Fibroblast of lung (primary cell): ENCODE measurements around the gene SLC25A51.

ENCODE experiments used
- EZH2 ChIP-seq: IDR thresholded peaks from 2 replicates; pipeline ENCODE4 v1.5.1; 2012; ENCODE audit warnings: low read length, control low read depth, mild to moderate bottlenecking; ENCODE audit errors: missing control alignments
- TF ChIP-seq, protein P1 (sequence below), 2 donors: IDR thresholded peaks in 1 of 2; conservative IDR thresholded peaks in 1 of 2; 1 replicate in 1 of 2; 2 replicates in 1 of 2; pipeline ENCODE4 v1.5.1; 2011 to 2012; ENCODE audit warnings: low read length in 2 of 2, control low read depth in 1 of 2, inconsistent platforms in 1 of 2, low read depth in 1 of 2, mild to moderate bottlenecking in 1 of 2

DNA sequence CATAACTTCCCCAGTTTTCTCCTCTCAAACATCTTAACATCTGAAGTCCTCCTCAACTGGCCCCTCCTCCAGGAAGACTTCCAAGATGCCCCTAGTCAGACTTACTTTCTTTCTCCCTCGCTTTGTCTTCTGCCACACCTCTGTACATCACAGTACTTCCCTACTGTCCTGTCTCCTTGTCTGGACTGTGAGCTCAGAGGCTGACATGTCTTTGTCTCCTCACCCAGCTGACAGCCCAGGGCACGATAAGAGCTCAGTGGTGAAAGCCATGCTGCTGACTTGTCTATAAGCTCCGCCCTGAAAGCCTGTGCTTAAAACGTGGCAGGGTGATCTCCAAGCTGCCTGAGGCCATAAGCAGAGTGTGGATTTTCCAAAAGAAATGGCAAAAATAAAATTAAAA, 33.0 kb upstream of the SLC25A51 start:
- TF ChIP-seq, protein P1, sequence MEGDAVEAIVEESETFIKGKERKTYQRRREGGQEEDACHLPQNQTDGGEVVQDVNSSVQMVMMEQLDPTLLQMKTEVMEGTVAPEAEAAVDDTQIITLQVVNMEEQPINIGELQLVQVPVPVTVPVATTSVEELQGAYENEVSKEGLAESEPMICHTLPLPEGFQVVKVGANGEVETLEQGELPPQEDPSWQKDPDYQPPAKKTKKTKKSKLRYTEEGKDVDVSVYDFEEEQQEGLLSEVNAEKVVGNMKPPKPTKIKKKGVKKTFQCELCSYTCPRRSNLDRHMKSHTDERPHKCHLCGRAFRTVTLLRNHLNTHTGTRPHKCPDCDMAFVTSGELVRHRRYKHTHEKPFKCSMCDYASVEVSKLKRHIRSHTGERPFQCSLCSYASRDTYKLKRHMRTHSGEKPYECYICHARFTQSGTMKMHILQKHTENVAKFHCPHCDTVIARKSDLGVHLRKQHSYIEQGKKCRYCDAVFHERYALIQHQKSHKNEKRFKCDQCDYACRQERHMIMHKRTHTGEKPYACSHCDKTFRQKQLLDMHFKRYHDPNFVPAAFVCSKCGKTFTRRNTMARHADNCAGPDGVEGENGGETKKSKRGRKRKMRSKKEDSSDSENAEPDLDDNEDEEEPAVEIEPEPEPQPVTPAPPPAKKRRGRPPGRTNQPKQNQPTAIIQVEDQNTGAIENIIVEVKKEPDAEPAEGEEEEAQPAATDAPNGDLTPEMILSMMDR (conservative IDR thresholded peaks at IDR 0.05 in 1 of 2, IDR thresholded peaks at IDR 0.05 in 1 of 2; ENCODE audit: low read depth in 1 of 2, low read length in 2 of 2): no peak
- no peak for TF ChIP-seq EZH2
